ENCODE measurements around the gene GCGR. TPM values are rescaled to one million over a fixed set of nuclear protein-coding genes. Genes with fewer than 3 reads are reported as not detected.

The GCGR gene
- total RNA-seq, 1 experiment from 2014 or later: 1.4 TPM

DNA sequence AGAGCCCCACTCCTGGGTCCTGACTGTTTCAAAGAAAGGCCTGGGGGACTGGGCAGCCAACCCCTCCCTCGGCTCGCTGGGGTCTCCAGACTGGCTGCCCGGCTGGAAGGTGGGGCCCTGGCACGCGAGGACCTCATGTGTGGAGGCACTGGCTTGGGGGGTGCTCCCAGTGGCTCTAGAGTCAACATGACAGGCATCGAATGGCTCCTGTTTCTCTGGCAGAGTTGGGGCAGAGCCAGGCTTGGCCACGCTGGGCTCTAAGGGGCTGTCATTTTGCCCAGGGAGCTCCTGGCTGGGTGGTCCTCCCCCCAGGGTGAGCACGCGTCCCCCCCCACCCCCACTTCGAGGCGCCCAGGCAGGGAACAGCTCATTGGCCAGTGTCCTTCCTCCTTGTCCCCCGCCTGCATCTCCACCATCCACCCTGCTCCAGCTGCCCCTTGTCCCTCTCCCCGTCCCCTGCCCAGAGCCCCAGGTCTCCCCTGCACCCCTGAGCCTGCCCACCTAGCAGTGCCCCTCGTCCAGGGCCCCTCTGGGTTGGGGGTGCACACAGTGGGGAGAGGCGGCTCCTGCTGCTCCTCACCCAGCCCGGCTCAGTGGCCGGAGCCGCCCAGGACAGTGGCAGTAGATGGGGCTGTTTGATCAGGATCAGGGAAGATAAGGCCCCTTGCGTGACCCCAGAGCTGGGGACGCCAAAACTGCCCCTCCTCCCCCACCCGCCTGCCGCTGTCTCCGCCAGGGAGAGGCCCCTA is 2.7 kb downstream of the GCGR start:
- TF ChIP-seq, protein P1, sequence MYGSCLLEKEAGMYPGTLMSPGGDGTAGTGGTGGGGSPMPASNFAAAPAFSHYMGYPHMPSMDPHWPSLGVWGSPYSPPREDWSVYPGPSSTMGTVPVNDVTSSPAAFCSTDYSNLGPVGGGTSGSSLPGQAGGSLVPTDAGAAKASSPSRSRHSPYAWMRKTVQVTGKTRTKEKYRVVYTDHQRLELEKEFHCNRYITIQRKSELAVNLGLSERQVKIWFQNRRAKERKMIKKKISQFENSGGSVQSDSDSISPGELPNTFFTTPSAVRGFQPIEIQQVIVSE (CRISPR knock-in tag; IDR thresholded peaks at IDR 0.05; ENCODE audit: borderline replicate concordance): no peak
- TF ChIP-seq NFE2L1 (CRISPR knock-in tag; IDR thresholded peaks at IDR 0.05): no peak
- TF ChIP-seq EMX1 (CRISPR knock-in tag; IDR thresholded peaks at IDR 0.05): no peak
- CTCF ChIA-PET: interaction anchor here (0.7 to 3.8 kb wide), 5 partner anchors 14 to 224 kb away, joined by 3 to 18 read pairs (median 7); no protein-coding TSS in a partner anchor
- ATAC-seq: peak; percentile 8; the same call in 1 of the 2 replicates

DNA sequence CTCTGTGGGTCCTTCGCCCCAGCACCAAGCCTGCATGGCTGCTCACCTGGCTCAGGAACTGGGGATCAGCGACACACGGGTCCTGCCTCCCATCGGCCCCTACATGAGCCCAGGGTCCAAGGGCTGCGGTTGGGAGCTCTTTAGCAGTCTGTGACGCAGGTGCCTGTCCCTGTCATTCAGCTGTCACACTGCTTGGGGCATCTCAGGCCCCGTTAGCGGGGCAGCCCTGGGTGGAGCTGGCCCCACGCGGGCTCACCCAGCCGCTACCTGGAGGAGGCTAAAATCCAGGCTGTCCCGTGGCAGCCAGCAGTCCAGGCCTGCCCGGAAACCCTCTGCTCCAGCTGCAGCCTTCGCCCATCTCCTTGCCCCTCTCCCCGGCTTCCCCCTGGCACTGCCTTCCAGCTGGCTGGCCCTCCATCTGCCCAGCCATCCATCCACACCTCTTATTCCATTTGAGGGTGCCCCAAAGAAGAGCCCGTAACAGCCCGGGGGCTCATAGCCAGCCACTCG is 3.3 kb downstream of the GCGR start:
- ATAC-seq (no peak), DNase-seq (ENCODE audit: low spot score) (no peak)
- Mint-ChIP-seq H3K9me3 (no peaks in the 10 kb centered on the region), H3K36me3 (no peaks in the 10 kb centered on the region), H3K27me3 (ENCODE audit: low read depth) (peaks cover 40% of the 10 kb centered on the region), H3K4me1 (no peaks in the 10 kb centered on the region), H3K4me3 (no peak overlapping the region), H3K27ac (no peak overlapping the region)
- no peak for TF ChIP-seq ZNF317 (CRISPR knock-in tag; IDR thresholded peaks at IDR 0.05; ENCODE audit: borderline replicate concordance, low read depth)
- TF ChIP-seq ZBTB21 (CRISPR knock-in tag; IDR thresholded peaks at IDR 0.05; ENCODE audit: borderline replicate concordance): no peak
- TF ChIP-seq, protein P2, sequence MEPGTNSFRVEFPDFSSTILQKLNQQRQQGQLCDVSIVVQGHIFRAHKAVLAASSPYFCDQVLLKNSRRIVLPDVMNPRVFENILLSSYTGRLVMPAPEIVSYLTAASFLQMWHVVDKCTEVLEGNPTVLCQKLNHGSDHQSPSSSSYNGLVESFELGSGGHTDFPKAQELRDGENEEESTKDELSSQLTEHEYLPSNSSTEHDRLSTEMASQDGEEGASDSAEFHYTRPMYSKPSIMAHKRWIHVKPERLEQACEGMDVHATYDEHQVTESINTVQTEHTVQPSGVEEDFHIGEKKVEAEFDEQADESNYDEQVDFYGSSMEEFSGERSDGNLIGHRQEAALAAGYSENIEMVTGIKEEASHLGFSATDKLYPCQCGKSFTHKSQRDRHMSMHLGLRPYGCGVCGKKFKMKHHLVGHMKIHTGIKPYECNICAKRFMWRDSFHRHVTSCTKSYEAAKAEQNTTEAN (CRISPR knock-in tag; IDR thresholded peaks at IDR 0.05): no peak
- CTCF ChIA-PET: interaction anchor here (0.7 to 3.8 kb wide), 5 partner anchors 14 to 223 kb away, joined by 3 to 18 read pairs (median 7); no protein-coding TSS in a partner anchor
- POLR2A ChIA-PET: no interaction called here

More for the DNA sequence above, 2.7 kb downstream of the GCGR start:
- Mint-ChIP-seq H3K27me3 (ENCODE audit: low read depth) (peaks cover 47% of the 10 kb centered on the region), H3K27ac (no peak overlapping the region), H3K4me1 (no peaks in the 10 kb centered on the region), H3K36me3 (no peaks in the 10 kb centered on the region), H3K9me3 (no peaks in the 10 kb centered on the region), H3K4me3 (no peak overlapping the region)
- no peak for DNase-seq (ENCODE audit: low spot score)
- POLR2A ChIA-PET: no interaction called here

DNA sequence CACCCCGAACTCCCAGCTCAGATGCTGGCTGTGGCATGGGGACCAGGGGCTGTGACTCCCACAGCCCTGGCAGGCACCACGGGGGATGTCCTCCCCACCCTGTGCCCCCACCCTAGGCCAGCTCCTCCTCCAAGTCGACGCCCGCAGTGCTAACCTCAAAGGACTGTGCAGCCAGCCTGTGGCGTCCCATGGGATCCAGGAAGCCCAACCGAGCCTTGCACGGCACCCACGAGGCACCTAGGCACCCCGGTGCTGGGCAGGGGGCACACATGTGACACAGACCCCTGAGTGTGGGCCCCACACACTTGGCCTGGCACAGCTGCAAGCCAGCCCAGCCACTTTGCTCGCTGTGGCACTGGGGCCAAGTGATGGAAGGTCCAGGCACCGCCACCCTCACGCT is 3.9 kb downstream of the GCGR start:
- DNase-seq (ENCODE audit: low spot score): no peak
- Mint-ChIP-seq H3K36me3 (no peaks in the 10 kb centered on the region), H3K4me3 (no peak overlapping the region), H3K9me3 (no peaks in the 10 kb centered on the region), H3K27ac (no peak overlapping the region), H3K4me1 (no peaks in the 10 kb centered on the region), H3K27me3 (ENCODE audit: low read depth) (peaks cover 35% of the 10 kb centered on the region)
- no peak for ATAC-seq
- POLR2A ChIA-PET: no interaction called here
- CTCF ChIA-PET: interaction anchor here (0.7 to 3.8 kb wide), 4 partner anchors 13 to 223 kb away, joined by 4 to 18 read pairs (median 6); no protein-coding TSS in a partner anchor
- TF ChIP-seq, protein P3, sequence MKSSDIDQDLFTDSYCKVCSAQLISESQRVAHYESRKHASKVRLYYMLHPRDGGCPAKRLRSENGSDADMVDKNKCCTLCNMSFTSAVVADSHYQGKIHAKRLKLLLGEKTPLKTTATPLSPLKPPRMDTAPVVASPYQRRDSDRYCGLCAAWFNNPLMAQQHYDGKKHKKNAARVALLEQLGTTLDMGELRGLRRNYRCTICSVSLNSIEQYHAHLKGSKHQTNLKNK (CRISPR knock-in tag; IDR thresholded peaks at IDR 0.05): no peak
- TF ChIP-seq PRRX2 (CRISPR knock-in tag; IDR thresholded peaks at IDR 0.05) (no peak), ZNF121 (CRISPR knock-in tag; IDR thresholded peaks at IDR 0.05) (no peak), ZNF423 (CRISPR knock-in tag; IDR thresholded peaks at IDR 0.05) (no peak), ELF4 (CRISPR knock-in tag; IDR thresholded peaks at IDR 0.05; ENCODE audit: low read depth) (no peak), ZBTB21 (CRISPR knock-in tag; IDR thresholded peaks at IDR 0.05; ENCODE audit: borderline replicate concordance) (no peak), HMGA2 (CRISPR knock-in tag; IDR thresholded peaks at IDR 0.05) (no peak), ZNF671 (CRISPR knock-in tag; IDR thresholded peaks at IDR 0.05) (no peak), TEAD4 (CRISPR knock-in tag; IDR thresholded peaks at IDR 0.05) (no peak), GABPB1 (CRISPR knock-in tag; IDR thresholded peaks at IDR 0.05) (no peak), ZNF232 (CRISPR knock-in tag; IDR thresholded peaks at IDR 0.05) (no peak), SMAD3 (CRISPR knock-in tag; IDR thresholded peaks at IDR 0.05; ENCODE audit: borderline replicate concordance) (no peak), KAT7 (CRISPR knock-in tag; IDR thresholded peaks at IDR 0.05; ENCODE audit: borderline replicate concordance) (no peak), NFE2L1 (CRISPR knock-in tag; IDR thresholded peaks at IDR 0.05) (no peak)
- TF ChIP-seq, protein P4, sequence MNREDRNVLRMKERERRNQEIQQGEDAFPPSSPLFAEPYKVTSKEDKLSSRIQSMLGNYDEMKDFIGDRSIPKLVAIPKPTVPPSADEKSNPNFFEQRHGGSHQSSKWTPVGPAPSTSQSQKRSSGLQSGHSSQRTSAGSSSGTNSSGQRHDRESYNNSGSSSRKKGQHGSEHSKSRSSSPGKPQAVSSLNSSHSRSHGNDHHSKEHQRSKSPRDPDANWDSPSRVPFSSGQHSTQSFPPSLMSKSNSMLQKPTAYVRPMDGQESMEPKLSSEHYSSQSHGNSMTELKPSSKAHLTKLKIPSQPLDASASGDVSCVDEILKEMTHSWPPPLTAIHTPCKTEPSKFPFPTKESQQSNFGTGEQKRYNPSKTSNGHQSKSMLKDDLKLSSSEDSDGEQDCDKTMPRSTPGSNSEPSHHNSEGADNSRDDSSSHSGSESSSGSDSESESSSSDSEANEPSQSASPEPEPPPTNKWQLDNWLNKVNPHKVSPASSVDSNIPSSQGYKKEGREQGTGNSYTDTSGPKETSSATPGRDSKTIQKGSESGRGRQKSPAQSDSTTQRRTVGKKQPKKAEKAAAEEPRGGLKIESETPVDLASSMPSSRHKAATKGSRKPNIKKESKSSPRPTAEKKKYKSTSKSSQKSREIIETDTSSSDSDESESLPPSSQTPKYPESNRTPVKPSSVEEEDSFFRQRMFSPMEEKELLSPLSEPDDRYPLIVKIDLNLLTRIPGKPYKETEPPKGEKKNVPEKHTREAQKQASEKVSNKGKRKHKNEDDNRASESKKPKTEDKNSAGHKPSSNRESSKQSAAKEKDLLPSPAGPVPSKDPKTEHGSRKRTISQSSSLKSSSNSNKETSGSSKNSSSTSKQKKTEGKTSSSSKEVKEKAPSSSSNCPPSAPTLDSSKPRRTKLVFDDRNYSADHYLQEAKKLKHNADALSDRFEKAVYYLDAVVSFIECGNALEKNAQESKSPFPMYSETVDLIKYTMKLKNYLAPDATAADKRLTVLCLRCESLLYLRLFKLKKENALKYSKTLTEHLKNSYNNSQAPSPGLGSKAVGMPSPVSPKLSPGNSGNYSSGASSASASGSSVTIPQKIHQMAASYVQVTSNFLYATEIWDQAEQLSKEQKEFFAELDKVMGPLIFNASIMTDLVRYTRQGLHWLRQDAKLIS (CRISPR knock-in tag; IDR thresholded peaks at IDR 0.05; ENCODE audit: borderline replicate concordance): no peak
- TF ChIP-seq, protein P5, sequence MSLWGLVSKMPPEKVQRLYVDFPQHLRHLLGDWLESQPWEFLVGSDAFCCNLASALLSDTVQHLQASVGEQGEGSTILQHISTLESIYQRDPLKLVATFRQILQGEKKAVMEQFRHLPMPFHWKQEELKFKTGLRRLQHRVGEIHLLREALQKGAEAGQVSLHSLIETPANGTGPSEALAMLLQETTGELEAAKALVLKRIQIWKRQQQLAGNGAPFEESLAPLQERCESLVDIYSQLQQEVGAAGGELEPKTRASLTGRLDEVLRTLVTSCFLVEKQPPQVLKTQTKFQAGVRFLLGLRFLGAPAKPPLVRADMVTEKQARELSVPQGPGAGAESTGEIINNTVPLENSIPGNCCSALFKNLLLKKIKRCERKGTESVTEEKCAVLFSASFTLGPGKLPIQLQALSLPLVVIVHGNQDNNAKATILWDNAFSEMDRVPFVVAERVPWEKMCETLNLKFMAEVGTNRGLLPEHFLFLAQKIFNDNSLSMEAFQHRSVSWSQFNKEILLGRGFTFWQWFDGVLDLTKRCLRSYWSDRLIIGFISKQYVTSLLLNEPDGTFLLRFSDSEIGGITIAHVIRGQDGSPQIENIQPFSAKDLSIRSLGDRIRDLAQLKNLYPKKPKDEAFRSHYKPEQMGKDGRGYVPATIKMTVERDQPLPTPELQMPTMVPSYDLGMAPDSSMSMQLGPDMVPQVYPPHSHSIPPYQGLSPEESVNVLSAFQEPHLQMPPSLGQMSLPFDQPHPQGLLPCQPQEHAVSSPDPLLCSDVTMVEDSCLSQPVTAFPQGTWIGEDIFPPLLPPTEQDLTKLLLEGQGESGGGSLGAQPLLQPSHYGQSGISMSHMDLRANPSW (CRISPR knock-in tag; conservative IDR thresholded peaks at IDR 0.05; ENCODE audit: low read depth): no peak

Data from WTC11 (cell line).